IMR-90 (cell line): Measurements from ENCODE around the gene CDH3.

Experiments used
- MAZ ChIP-seq: IDR thresholded peaks from 2 replicates; pipeline ENCODE4 v1.6.1; 2012; ENCODE audit warnings: low read depth, mild to moderate bottlenecking, low read length, improper control_type of control experiment, moderate library complexity, borderline replicate concordance
- POLR2A ChIP-seq: IDR thresholded peaks from 2 replicates; pipeline ENCODE4 v1.6.1; 2012; ENCODE audit warnings: mild to moderate bottlenecking, low read depth, low read length
- RFX5 ChIP-seq: IDR thresholded peaks from 2 replicates; pipeline ENCODE4 v1.8.0; 2012; ENCODE audit warnings: low read depth, mild to moderate bottlenecking, low read length, moderate library complexity
- TF ChIP-seq, protein P1 (sequence below): conservative IDR thresholded peaks from 2 replicates; pipeline ENCODE4 v1.5.1; 2012; ENCODE audit warnings: mild to moderate bottlenecking, low read depth, low read length, improper control_type of control experiment

DNA sequence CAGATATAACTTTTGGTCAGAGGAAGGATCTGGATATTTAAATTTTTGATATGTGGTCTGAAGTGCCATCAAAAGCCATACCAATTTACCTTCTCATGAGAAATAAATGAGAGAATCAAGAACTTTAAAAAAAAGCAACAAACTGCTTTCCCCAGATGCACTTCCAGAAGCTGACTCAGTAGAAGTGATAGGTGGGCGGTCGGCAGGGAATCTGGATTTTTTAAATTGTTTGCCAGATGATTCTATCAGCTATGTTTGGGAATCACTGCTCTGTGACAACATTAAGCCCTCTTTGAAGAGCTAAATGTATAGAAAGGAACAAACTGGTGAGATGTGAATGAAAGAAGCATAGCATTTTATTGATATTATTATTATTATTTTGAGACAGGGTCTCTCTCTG, 19.2 kb downstream of the CDH3 start:
- no peak for TF ChIP-seq POLR2A
- TF ChIP-seq, protein P1, sequence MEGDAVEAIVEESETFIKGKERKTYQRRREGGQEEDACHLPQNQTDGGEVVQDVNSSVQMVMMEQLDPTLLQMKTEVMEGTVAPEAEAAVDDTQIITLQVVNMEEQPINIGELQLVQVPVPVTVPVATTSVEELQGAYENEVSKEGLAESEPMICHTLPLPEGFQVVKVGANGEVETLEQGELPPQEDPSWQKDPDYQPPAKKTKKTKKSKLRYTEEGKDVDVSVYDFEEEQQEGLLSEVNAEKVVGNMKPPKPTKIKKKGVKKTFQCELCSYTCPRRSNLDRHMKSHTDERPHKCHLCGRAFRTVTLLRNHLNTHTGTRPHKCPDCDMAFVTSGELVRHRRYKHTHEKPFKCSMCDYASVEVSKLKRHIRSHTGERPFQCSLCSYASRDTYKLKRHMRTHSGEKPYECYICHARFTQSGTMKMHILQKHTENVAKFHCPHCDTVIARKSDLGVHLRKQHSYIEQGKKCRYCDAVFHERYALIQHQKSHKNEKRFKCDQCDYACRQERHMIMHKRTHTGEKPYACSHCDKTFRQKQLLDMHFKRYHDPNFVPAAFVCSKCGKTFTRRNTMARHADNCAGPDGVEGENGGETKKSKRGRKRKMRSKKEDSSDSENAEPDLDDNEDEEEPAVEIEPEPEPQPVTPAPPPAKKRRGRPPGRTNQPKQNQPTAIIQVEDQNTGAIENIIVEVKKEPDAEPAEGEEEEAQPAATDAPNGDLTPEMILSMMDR = no peak
- no peak for TF ChIP-seq RFX5
- no peak for TF ChIP-seq MAZ
